Lung (tissue), 16 donors: ENCODE results near the gene SNX30. TPM values are rescaled to one million over a fixed set of nuclear protein-coding genes. Genes with fewer than 3 reads are reported as not detected.
A peak's percentile ranks its signal among the peaks of the same experiment; 100 is the strongest.

Experiments
- ATAC-seq: fragments of 200-7000 bp; cut with Tn5 transposase; one replicate; pipeline ENCODE4 v1.9.1; 2020; ENCODE audit warnings: moderate number of reproducible peaks; ENCODE audit not compliant: insufficient read depth, low FRiP score
- DNase-seq, 3 donors: peaks; one replicate each; pipeline ENCODE4 v3.0.0-alpha.2; 2013 to 2017
- H3K27ac ChIP-seq, 2 donors: one replicate each; pipeline ENCODE4 v1.5.1; 2013; ENCODE audit warnings: mild to moderate bottlenecking in 2 of 2, moderate library complexity in 2 of 2, control low read depth in 1 of 2, inconsistent platforms in 1 of 2, low read depth in 1 of 2, low read length in 1 of 2
- H3K27me3 ChIP-seq, 3 donors: one replicate each; pipeline ENCODE4 v1.5.1; 2013; ENCODE audit warnings: low read length in 2 of 3; ENCODE audit not compliant: control insufficient read depth in 3 of 3, insufficient read depth in 3 of 3
- H3K36me3 ChIP-seq, 4 donors: one replicate each; pipeline ENCODE4 v1.5.1; 2013; ENCODE audit warnings: low read length in 4 of 4, mild to moderate bottlenecking in 1 of 4, moderate library complexity in 1 of 4; ENCODE audit not compliant: control insufficient read depth in 4 of 4, insufficient read depth in 4 of 4
- H3K4me1 ChIP-seq, 5 donors: one replicate each; pipeline ENCODE4 v1.5.1; 2013; ENCODE audit warnings: low read length in 5 of 5, mild to moderate bottlenecking in 2 of 5, moderate library complexity in 1 of 5; ENCODE audit not compliant: control insufficient read depth in 5 of 5, insufficient read depth in 5 of 5
- H3K4me3 ChIP-seq: one replicate; pipeline ENCODE4 v1.5.1; 2013; ENCODE audit warnings: mild to moderate bottlenecking, control low read depth, moderate library complexity
- H3K9ac ChIP-seq, 2 donors: one replicate each; pipeline ENCODE4 v1.5.1; 2013; ENCODE audit warnings: low read length in 2 of 2, control low read depth in 1 of 2; ENCODE audit not compliant: insufficient read depth in 1 of 2
- H3K9me3 ChIP-seq, 4 donors: one replicate each; pipeline ENCODE4 v1.5.1; 2013; ENCODE audit warnings: low read length in 3 of 4, mild to moderate bottlenecking in 1 of 4, moderate library complexity in 1 of 4; ENCODE audit not compliant: control insufficient read depth in 4 of 4, insufficient read depth in 3 of 4
- CTCF ChIP-seq: IDR thresholded peaks from 2 replicates; pipeline ENCODE4 v1.5.1; 2012; ENCODE audit warnings: mild to moderate bottlenecking; ENCODE audit errors: control extremely low read depth, extremely low read depth
- whole genome bisulfite sequencing, 2 donors: extraction: QIAGEN DNeasy Blood & Tissue Kit; methylation state at CpG; one replicate each; pipeline ENCODE4 v1.1.7; 2013; 5-methylcytosine and 5-hydroxymethylcytosine counted together
- long read RNA-seq, 5 donors: transcript quantifications; one replicate each; lab custom pipeline, GENCODE V29; 2026
- polyA plus RNA-seq, 2 donors: library from polyadenylated mRNA; stranded (reverse); fragments of 200-250 nt; gene quantifications; one replicate each; pipeline ENCODE4 v1.2.1, GENCODE V29; 2013
- total RNA-seq, 2 donors: library from RNA; depleted of rRNA in 1 of 2; stranded (reverse); fragments of >200 nt in 1 of 2; gene quantifications; one replicate each; pipeline ENCODE4 v1.2.1, GENCODE V29; 2014 to 2021
- donor health status: control.
- donor health status: control.
- donor health status: Bipolar disorder and iron deficiency.
- donor health status: healthy.
- donor health status: DM: yes; HTN: yes; CAD: no.

The SNX30 gene
- total RNA-seq (10 to 100 TPM; 49.9 to 63.1 TPM), polyA plus RNA-seq (10 to 100 TPM; 13.7 to 21.6 TPM)
- long read RNA-seq, donor 1, full-length matches to known transcripts, result 6 of 22 reads
- long read RNA-seq, donor 1, partial matches to known transcripts, result 16 of 22 reads
- long read RNA-seq, donor 1, other reads (novel, unspliced or antisense), result 0 of 22 reads
- long read RNA-seq, donor 2, full-length matches to known transcripts, result 1 of 1 reads
- long read RNA-seq, donor 2, partial matches to known transcripts, result 0 of 1 reads
- long read RNA-seq, donor 2, other reads (novel, unspliced or antisense), result 0 of 1 reads
- long read RNA-seq, donor 3, full-length matches to known transcripts, result 2 of 2 reads
- long read RNA-seq, donor 3, partial matches to known transcripts, result 0 of 2 reads
- long read RNA-seq, donor 3, other reads (novel, unspliced or antisense), result 0 of 2 reads
- long read RNA-seq, donor 4, full-length matches to known transcripts, result 1 of 1 reads
- long read RNA-seq, donor 4, partial matches to known transcripts, result 0 of 1 reads
- long read RNA-seq, donor 4, other reads (novel, unspliced or antisense), result 0 of 1 reads
- long read RNA-seq, donor 5, full-length matches to known transcripts, result 6 of 15 reads
- long read RNA-seq, donor 5, partial matches to known transcripts, result 9 of 15 reads
- long read RNA-seq, donor 5, other reads (novel, unspliced or antisense), result 0 of 15 reads

- TF ChIP-seq CTCF, result no peak
- ATAC-seq, result peak; percentile 86
These were observed at the start of gene SNX30 for GRCh38 chr9:112750016-112750763. SNX30 (plus strand) TSS chr9:112750760; CDS start chr9:112751002, 242 bp downstream.

GRCh38 chr9:112703304-112703703 lies 47.3 kb upstream of the SNX30 start:
- no peak overlapping the region for H3K4me3 ChIP-seq
- ATAC-seq (no peak), DNase-seq (no peak)
- H3K9ac ChIP-seq, result no peak overlapping the region
- H3K27ac ChIP-seq, result no peak overlapping the region
- WGBS, 2 donors, result 92 to 97% methylated on average over 2 of the region's 2 CpGs
- TF ChIP-seq CTCF, result no peak
- H3K9me3 ChIP-seq, result no peaks in the 10 kb centered on the region
- peaks cover 0 to 3% (median 0%) of the 10 kb centered on the region in 5 donors for H3K4me1 ChIP-seq
- H3K27me3 ChIP-seq, result no peaks in the 10 kb centered on the region
- peaks cover 0 to 4% (median 0%) of the 10 kb centered on the region in 4 donors for H3K36me3 ChIP-seq

More at GRCh38 chr9:112750016-112750763, at the start of gene SNX30:
- peak; percentile 94 to 97 (median 95) for DNase-seq
- 5 to 9% methylated on average over 23 to 48 of the region's 49 CpGs for WGBS, 2 donors
- Histone ChIP-seq H3K9ac (peak within 1 kb of the TSS; percentile 39 to 81), H3K27ac (peak within 1 kb of the TSS; percentile 73 to 92), H3K27me3 (no peaks in the 10 kb centered on the region), H3K36me3 (no peaks in the 10 kb centered on the region), H3K9me3 (no peaks in the 10 kb centered on the region), H3K4me1 (peaks cover 3 to 22% (median 20%) of the 10 kb centered on the region in 5 donors), H3K4me3 (peak within 1 kb of the TSS; percentile 92)

GRCh38 chr9:112705768-112706427 lies 44.7 kb upstream of the SNX30 start:
- 47 to 68% methylated on average over 6 of the region's 6 CpGs for WGBS, 2 donors
- TF ChIP-seq CTCF, result no peak

More at GRCh38 chr9:112705768-112706427, 44.7 kb upstream of the SNX30 start:
- Histone ChIP-seq H3K36me3 (peaks cover 0 to 3% (median 0%) of the 10 kb centered on the region in 4 donors), H3K27ac (no peak overlapping the region), H3K9me3 (no peaks in the 10 kb centered on the region), H3K4me3 (no peak overlapping the region), H3K9ac (peak overlapping the region in 1 of 2 donors; percentile 19), H3K27me3 (no peaks in the 10 kb centered on the region), H3K4me1 (peaks cover 0 to 3% (median 0%) of the 10 kb centered on the region in 5 donors)
- DNase-seq, result peak; percentile 63 to 87 (median 82)
- no peak for ATAC-seq
